Neural progenitor cell (in vitro differentiated cells): ENCODE data around the gene NUP210. TPM values are rescaled to one million over a fixed set of nuclear protein-coding genes. Genes with fewer than 3 reads are reported as not detected.

Experiments
- DNase-seq: peaks from one replicate; pipeline ENCODE4 v3.0.0-alpha.2; 2016; ENCODE audit warnings: low spot score
- H2AFZ ChIP-seq: fragments of 200-600 bp; sonication (generic); replicated peaks from 2 replicates; pipeline ENCODE4 v1.6.1; 2016; ENCODE audit warnings: antibody characterized with exemption
- H3F3A ChIP-seq: fragments of 200-600 bp; sonication (generic); 2 replicates; pipeline ENCODE4 v1.6.1; 2016; ENCODE audit warnings: antibody characterized with exemption, low read depth
- H3K27ac ChIP-seq: fragments of 200-600 bp; sonication (generic); 2 replicates; pipeline ENCODE4 v1.5.1; 2016; ENCODE audit warnings: mild to moderate bottlenecking
- H3K27me3 ChIP-seq: fragments of 200-600 bp; sonication (generic); 2 replicates; pipeline ENCODE4 v1.6.1; 2016; ENCODE audit warnings: mild to moderate bottlenecking, moderate library complexity
- H3K36me3 ChIP-seq: fragments of 200-600 bp; sonication (generic); 2 replicates; pipeline ENCODE4 v1.5.1; 2016
- H3K4me1 ChIP-seq: fragments of 200-600 bp; sonication (generic); 2 replicates; pipeline ENCODE4 v1.6.1; 2016; ENCODE audit warnings: mixed run types
- H3K4me2 ChIP-seq: fragments of 200-600 bp; sonication (generic); 2 replicates; pipeline ENCODE4 v1.6.1; 2016
- H3K4me3 ChIP-seq: fragments of 200-600 bp; sonication (generic); 2 replicates; pipeline ENCODE4 v1.5.1; 2016
- H3K79me2 ChIP-seq: fragments of 200-600 bp; sonication (generic); 2 replicates; pipeline ENCODE4 v1.6.1; 2016; ENCODE audit warnings: low read depth
- H3K9ac ChIP-seq: fragments of 200-600 bp; sonication (generic); 2 replicates; pipeline ENCODE4 v1.6.1; 2016
- H3K9me3 ChIP-seq: fragments of 200-600 bp; sonication (generic); 2 replicates; pipeline ENCODE4 v1.5.1; 2016; ENCODE audit warnings: low read depth
- H4K20me1 ChIP-seq: fragments of 200-600 bp; sonication (generic); 2 replicates; pipeline ENCODE4 v1.6.1; 2016; ENCODE audit warnings: low read depth
- H3K27ac Mint-ChIP-seq: 3 replicates; pipeline ENCODE4 v1.8.0; 2021; ENCODE audit warnings: mixed read lengths
- H3K27me3 Mint-ChIP-seq: 2 replicates; pipeline ENCODE4 v1.8.0; 2022; ENCODE audit warnings: low read depth, mild to moderate bottlenecking, inconsistent platforms, moderate library complexity, mixed read lengths; ENCODE audit not compliant: insufficient read depth
- H3K36me3 Mint-ChIP-seq: 3 replicates; pipeline ENCODE4 v1.8.0; 2021; ENCODE audit warnings: mixed read lengths
- H3K4me1 Mint-ChIP-seq: 3 replicates; pipeline ENCODE4 v1.8.0; 2021; ENCODE audit warnings: mixed read lengths
- H3K4me3 Mint-ChIP-seq: 3 replicates; pipeline ENCODE4 v1.8.0; 2021; ENCODE audit warnings: mild to moderate bottlenecking, moderate library complexity, mixed read lengths
- H3K9me3 Mint-ChIP-seq: 3 replicates; pipeline ENCODE4 v1.8.0; 2020; ENCODE audit warnings: mixed read lengths
- EZH2 ChIP-seq: fragments of 200-600 bp; sonication (generic); IDR thresholded peaks from 2 replicates; pipeline ENCODE4 v1.6.1; 2017; ENCODE audit warnings: antibody characterized with exemption, mild to moderate bottlenecking, moderate library complexity
- EZH2phosphoT487 ChIP-seq: fragments of 200-600 bp; sonication (generic); IDR thresholded peaks from 2 replicates; pipeline ENCODE4 v1.6.1; 2017; ENCODE audit warnings: antibody characterized with exemption
- total RNA-seq: library from RNA; depleted of rRNA; stranded (reverse); fragments of >200 nt; gene quantifications from 2 replicates; pipeline ENCODE4 v1.2.3, GENCODE V29; 2015; ENCODE audit warnings: low replicate concordance
- TF ChIP-seq, protein P1 (sequence below): fragments of 200-600 bp; sonication (generic); IDR thresholded peaks from 2 replicates; pipeline ENCODE4 v1.5.1; 2017; ENCODE audit warnings: antibody characterized with exemption, mild to moderate bottlenecking

The NUP210 gene
- total RNA-seq, 1 donor from 2014 or later, result 37.1 TPM

DNA sequence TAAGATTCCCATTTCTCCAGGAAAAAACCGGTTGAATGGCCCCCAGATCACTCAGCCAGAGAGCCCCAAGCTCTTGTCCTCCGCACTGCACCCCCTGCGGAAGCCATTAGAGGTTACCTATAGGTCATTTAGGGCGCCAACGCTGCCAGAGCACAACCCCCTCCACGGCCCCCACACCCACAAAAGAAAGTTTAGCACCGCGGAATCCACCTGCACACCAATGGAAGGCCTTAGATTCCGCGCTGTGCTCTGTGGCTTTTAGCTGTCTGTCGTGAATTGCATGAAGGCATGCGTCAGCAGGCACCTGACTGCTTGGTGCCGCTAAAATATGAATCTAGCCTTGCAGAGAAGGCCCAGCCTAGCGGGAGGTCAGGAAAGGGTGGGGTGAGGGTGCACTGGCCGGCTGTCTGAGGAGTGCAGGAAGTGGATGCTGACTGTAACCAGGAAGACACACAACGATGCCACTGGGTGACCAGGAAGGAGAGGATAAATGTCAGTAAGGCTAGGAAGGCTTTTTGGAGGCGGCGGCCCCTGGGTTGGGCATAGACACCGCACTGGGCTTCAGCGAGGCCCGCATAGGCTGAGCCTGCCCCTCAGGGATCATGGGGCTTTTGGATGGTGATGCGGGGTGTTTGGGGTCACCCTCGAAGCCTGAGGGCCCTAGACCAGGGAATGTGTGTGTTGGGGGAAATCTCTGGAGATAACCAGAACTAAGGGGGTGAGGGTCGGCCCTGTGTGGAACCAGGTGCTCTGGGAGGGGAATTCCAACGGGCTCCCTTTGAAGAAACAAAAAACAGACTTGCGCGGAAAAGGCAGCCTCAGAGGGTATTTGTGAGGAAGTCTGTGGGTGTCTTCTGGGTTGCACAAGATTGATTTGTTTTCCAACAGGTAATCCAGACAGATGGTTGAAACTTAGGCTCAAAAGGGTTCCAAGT, 976 bp upstream of the NUP210 start:
- Histone ChIP-seq H3K4me3 (peak overlapping the region; percentile 65), H3K27me3 (peaks cover 15% of the 10 kb centered on the region), H3K27ac (no peak overlapping the region), H3K79me2 (peaks cover 35% of the 10 kb centered on the region), H3K4me2 (peak overlapping the region; percentile 98), H4K20me1 (peaks cover 30% of the 10 kb centered on the region), H2AFZ (peak overlapping the region; percentile 96), H3K9me3 (no peaks in the 10 kb centered on the region), H3K36me3 (no peaks in the 10 kb centered on the region), H3F3A (peaks cover 8% of the 10 kb centered on the region), H3K9ac (no peak overlapping the region), H3K4me1 (peaks cover 20% of the 10 kb centered on the region)
- peak overlapping the region; percentile 83 for H3K4me3 Mint-ChIP-seq
- no peak for DNase-seq
- H3K36me3 Mint-ChIP-seq, result no peaks in the 10 kb centered on the region
- H3K27me3 Mint-ChIP-seq, result peaks cover 10% of the 10 kb centered on the region
- H3K27ac Mint-ChIP-seq, result peak overlapping the region; percentile 59
- peaks cover 29% of the 10 kb centered on the region for H3K4me1 Mint-ChIP-seq
- H3K9me3 Mint-ChIP-seq, result peaks cover 2% of the 10 kb centered on the region
- TF ChIP-seq EZH2phosphoT487, result no peak
- TF ChIP-seq, protein P1, sequence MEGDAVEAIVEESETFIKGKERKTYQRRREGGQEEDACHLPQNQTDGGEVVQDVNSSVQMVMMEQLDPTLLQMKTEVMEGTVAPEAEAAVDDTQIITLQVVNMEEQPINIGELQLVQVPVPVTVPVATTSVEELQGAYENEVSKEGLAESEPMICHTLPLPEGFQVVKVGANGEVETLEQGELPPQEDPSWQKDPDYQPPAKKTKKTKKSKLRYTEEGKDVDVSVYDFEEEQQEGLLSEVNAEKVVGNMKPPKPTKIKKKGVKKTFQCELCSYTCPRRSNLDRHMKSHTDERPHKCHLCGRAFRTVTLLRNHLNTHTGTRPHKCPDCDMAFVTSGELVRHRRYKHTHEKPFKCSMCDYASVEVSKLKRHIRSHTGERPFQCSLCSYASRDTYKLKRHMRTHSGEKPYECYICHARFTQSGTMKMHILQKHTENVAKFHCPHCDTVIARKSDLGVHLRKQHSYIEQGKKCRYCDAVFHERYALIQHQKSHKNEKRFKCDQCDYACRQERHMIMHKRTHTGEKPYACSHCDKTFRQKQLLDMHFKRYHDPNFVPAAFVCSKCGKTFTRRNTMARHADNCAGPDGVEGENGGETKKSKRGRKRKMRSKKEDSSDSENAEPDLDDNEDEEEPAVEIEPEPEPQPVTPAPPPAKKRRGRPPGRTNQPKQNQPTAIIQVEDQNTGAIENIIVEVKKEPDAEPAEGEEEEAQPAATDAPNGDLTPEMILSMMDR, result no peak
- no peak for TF ChIP-seq EZH2

DNA sequence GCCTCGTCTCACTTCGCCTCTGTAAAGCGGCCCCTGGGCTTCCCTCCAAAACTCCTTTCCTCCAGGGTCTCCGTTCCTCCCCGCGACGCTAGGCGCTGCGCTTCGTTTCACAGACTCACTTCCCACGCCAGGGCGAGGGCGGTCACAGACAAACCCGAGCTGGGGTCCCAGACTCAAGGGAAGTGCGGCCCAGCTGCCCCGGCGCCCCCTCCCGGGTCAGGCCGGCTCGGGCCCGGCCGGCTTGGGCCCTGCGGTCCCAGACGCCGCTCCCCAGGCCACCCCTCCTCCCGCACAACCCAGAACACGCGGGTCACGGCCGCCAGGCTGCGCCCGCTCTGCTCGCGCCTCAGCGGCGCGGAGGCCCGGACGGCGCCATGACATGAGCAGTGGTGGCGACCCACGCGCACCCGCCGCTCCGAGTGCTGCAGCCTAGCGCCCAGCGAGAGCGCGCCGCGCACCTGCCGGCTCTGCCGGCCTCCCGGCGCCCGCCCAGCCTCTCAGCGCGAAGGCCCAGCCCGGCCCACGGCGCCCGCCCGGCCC, 547 bp downstream of the NUP210 start:
- no peak overlapping the region for H3K9ac ChIP-seq
- no peaks in the 10 kb centered on the region for H3K9me3 Mint-ChIP-seq
- peaks cover 49% of the 10 kb centered on the region for H3K79me2 ChIP-seq
- peak overlapping the region; percentile 65 for H3K4me3 ChIP-seq
- H3K36me3 Mint-ChIP-seq, result no peaks in the 10 kb centered on the region
- H3K27me3 Mint-ChIP-seq, result peaks cover 13% of the 10 kb centered on the region
- H3K27ac Mint-ChIP-seq, result no peak overlapping the region
- H3K27ac ChIP-seq, result no peak overlapping the region
- H4K20me1 ChIP-seq, result peaks cover 45% of the 10 kb centered on the region
- H3K27me3 ChIP-seq, result peaks cover 15% of the 10 kb centered on the region
- TF ChIP-seq, protein P1, result peak; percentile 22
- TF ChIP-seq EZH2phosphoT487 (no peak), EZH2 (no peak)
- no peaks in the 10 kb centered on the region for H3K36me3 ChIP-seq
- H3K4me1 Mint-ChIP-seq, result peaks cover 34% of the 10 kb centered on the region
- peak overlapping the region; percentile 87 for H3K4me3 Mint-ChIP-seq
- peak overlapping the region; percentile 85 for H2AFZ ChIP-seq
- DNase-seq, result peak; percentile 77
- H3K4me2 ChIP-seq, result peak overlapping the region; percentile 98
- no peaks in the 10 kb centered on the region for H3K9me3 ChIP-seq
- H3K4me1 ChIP-seq, result peaks cover 20% of the 10 kb centered on the region
- peaks cover 8% of the 10 kb centered on the region for H3F3A ChIP-seq

DNA sequence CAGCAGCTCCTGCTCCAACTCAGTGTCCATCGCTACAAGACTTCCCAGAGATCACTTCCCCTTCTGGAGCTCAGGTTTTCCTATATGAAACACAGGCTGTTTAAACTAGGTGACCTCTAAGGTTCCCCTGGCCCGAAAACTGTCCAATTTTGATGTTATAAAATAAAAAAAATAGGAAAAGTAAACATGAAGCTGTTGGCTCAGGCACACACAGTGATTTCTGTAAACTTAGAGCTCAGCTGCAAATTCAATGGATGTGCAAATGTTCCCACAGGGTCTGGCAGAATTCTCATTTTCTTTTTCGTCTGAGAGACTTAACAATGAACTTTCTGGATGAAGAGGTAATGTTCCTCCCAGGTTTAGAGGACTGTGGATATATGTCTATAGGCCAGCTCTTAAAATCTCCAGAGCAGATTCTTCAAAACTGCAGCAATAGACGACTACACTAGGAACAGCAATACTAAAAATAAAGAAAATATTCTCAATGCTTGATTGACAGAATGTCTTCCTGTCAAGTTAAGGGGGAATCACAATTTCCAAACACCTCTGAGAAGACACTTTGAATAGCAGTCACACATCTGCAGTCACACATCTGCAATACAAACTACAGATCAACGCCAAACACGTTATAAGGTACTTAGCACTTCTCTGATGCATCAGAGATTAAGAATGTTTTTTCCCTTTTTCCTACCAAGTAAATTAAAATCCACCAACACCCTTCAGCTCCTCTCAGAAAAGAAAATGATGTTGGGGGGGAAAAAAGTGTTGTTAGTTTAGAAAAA, 2.8 kb downstream of the NUP210 start:
- Histone ChIP-seq H3K9ac (no peak overlapping the region), H3K36me3 (no peaks in the 10 kb centered on the region), H3K4me2 (no peak overlapping the region), H3K79me2 (peaks cover 56% of the 10 kb centered on the region), H4K20me1 (peaks cover 54% of the 10 kb centered on the region), H3K4me1 (peaks cover 20% of the 10 kb centered on the region), H2AFZ (no peak overlapping the region), H3K27ac (no peak overlapping the region), H3K4me3 (no peak overlapping the region), H3F3A (peaks cover 8% of the 10 kb centered on the region), H3K9me3 (no peaks in the 10 kb centered on the region), H3K27me3 (peaks cover 15% of the 10 kb centered on the region)
- peaks cover 12% of the 10 kb centered on the region for H3K27me3 Mint-ChIP-seq
- no peak for DNase-seq
- H3K27ac Mint-ChIP-seq, result no peak overlapping the region
- peaks cover 35% of the 10 kb centered on the region for H3K4me1 Mint-ChIP-seq
- H3K4me3 Mint-ChIP-seq, result no peak overlapping the region
- no peaks in the 10 kb centered on the region for H3K36me3 Mint-ChIP-seq
- H3K9me3 Mint-ChIP-seq, result no peaks in the 10 kb centered on the region
- TF ChIP-seq EZH2phosphoT487, result no peak
- TF ChIP-seq, protein P1, result no peak
- no peak for TF ChIP-seq EZH2
